ENCODE data around the gene UBFD1. TPM values are rescaled to one million over a fixed set of nuclear protein-coding genes. Genes with fewer than 3 reads are reported as not detected.
"Not testable (repeated sequence)": the region's sequence is repeated elsewhere in the genome, so short reads cannot be mapped to it uniquely, and the experiment has no call there.

Gene UBFD1, protein sequence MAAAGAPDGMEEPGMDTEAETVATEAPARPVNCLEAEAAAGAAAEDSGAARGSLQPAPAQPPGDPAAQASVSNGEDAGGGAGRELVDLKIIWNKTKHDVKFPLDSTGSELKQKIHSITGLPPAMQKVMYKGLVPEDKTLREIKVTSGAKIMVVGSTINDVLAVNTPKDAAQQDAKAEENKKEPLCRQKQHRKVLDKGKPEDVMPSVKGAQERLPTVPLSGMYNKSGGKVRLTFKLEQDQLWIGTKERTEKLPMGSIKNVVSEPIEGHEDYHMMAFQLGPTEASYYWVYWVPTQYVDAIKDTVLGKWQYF
- 10 to 100 TPM; 75.6 to 78.4 (median 76.6) TPM for polyA plus RNA-seq (ENCODE audit: insufficient read length in 4 of 4)

- peak; percentile 94 to 98 (median 96) for DNase-seq (ENCODE audit: low read depth in 4 of 4, low spot score in 3 of 4)
Observed at GRCh38 chr16:23556881-23557778, at the start of gene UBFD1, which contains the start of gene EARS2. TSS of gene UBFD1 (plus strand) at chr16:23557727. CDS start at chr16:23557743, 16 bp downstream. TSS of gene EARS2 (minus strand) at chr16:23557350. CDS start at chr16:23557343, 7 bp downstream.

DNA sequence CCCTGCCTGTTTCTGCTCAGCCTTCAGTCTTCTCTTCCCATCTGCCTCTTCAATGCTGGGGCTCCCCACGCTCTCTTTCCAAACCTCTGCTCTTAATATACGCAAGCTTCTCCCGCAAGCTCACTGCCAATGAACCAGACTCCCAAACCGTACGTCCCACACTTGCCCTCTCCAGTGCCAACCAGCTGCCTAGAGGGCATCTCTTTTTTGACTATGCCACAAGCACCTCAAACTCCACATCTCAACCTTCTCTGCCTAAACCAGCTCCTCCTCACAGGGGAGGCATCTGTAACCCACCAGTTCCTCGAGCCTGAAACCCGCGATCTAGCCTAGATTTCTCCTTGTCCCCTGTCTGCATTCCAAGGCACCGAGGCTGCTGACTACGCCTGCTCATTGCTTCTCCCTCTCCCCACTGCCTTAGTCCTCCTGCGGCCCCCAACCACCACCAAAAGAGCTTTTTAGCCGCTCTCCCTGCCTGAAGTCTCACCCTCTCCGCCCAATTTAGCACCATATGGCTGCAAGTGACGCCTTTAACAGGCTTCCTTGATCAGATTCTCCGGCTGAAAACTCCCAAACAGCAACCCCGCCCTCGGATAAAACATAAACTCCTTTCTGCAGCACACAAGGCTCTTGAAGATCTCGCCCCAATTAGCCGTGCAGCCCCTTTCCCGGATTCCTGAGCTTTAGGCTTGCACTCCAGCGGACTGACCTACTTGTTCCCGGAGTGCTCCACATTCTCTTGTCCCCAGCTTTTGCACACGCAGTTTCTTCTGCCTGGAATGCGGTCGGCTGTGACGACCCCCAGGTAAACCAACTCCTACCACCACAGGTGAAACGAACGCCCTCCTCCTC, 48.7 kb upstream of the UBFD1 start:
- no peak for DNase-seq (ENCODE audit: low read depth in 4 of 4, low spot score in 3 of 4)

DNA sequence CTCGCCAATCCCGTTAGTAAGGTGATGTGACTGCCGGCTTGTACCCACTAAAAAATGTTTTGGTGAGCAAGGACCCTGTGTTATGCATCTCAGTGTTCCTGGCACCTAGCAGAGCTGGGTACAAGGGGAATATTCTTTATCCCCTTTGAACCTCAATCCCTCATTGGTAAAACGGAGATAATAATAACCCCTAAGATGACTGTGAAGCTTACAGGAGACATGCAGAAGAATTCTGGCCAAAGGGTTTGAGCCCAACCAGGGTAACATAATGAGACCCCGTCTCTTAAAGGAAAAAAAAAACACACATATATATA, 48.1 kb upstream of the UBFD1 start:
- DNase-seq (ENCODE audit: low read depth in 4 of 4, low spot score in 3 of 4): no peak

- DNase-seq (ENCODE audit: low read depth in 4 of 4, low spot score in 3 of 4): no peak
Observed at GRCh38 chr16:23509782-23510163, 47.8 kb upstream of the UBFD1 start.

DNA sequence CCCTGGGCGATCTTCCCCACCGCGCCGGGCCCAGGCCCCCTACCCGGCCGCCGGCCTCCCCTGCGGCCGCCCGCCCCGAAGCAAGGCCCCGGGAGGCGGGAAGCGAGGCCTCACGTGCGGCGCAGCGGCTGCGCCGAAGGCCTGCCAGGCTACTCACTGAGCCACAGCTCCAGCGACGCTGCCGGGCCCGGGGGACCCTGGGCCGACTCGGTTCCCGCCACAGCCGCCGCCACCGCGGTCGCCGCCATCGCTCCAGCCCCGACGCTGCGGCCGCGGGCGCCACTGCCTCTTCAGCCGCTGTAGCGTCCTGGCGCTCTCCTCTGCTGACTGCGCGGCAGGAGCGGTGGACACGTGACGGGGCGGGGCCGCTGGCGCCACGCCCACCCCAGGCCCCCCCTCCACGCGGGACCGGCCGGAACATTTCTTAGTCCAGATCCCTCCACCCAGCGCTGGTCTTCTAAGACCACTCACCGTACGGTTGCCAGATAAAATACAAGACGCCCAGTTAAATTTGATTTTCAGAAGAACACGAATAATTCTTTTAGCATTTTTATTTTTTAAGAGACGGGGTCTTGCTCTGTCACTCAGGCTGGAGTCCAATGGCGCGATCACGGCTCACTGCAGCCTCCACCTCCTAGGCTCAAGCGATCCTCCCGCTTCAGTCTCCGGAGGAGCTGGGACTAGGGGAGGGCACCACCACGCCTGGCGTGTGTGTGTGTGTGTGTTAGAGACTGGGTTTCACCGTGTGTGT, 47.2 kb upstream of the UBFD1 start, which contains the start of gene GGA2:
Gene GGA2 (minus strand): TSS at position 331 of the 751 bp plus-strand sequence. CDS start 83 bp downstream, at position 248.
- peak; percentile 64 to 71 (median 68) for DNase-seq (ENCODE audit: low read depth in 4 of 4, low spot score in 3 of 4)

- DNase-seq (ENCODE audit: low read depth in 4 of 4, low spot score in 3 of 4): not testable (repeated sequence)
Observed at GRCh38 chr16:23510915-23511270, 46.6 kb upstream of the UBFD1 start.

DNA sequence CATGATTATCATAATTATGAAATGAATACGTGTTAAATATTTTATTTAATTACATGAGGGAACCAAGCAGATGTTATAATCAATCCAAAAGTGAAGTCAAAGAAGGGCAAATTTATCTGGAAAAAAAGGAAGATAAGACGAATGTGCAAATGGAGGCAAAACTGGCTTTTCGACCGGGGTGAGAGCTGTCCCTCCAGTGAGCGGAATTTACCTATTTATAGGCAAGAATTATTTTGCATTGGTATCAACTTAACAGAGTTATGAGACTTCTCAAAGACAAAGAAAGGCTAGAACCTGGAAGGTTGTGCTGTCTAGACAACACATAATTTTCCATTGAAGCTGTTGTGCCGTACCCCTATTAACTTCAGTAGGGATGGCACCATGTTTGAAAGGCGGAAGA, 45.8 kb upstream of the UBFD1 start:
- no peak for DNase-seq (ENCODE audit: low read depth in 4 of 4, low spot score in 3 of 4)

- DNase-seq (ENCODE audit: low read depth in 4 of 4, low spot score in 3 of 4): no peak
Observed at GRCh38 chr16:23512168-23512695, 45.3 kb upstream of the UBFD1 start.

DNA sequence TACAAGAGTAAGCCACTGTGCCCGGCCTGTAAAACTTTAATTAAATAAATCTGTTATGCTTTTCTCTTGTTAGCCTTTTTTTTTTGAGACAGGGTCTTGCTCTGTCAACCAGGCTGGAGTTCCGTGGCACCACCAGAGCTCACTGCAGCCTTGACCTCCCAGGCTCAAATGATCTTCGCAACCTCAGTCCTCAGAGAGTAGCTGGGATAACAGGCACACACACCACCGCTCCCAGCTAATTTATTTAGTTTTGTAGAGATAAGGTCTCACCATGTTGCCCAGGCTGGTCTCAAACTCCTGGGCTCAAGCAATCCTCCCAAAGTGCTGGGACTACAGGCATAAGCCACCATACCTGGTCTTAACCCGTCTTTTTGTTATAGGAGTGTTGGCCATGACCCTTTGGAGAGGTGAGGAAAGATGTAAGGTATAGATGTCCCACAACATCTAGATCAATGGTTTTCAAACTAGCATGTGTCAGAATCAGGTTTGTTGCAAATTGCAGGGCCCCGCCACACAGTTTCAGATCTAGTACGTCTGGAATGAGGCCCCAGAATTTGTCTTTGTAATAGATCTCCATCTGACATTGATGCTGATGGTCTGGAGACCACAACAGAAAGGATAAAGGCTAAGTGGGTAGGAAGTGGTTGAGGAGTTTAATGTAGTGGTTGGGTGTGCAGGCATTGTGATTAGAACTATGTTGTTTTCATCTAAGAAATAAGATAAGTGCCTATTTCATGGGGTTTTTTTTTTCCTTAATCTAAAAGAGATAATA, 43.0 kb upstream of the UBFD1 start:
- DNase-seq (ENCODE audit: low read depth in 4 of 4, low spot score in 3 of 4): no peak

DNA sequence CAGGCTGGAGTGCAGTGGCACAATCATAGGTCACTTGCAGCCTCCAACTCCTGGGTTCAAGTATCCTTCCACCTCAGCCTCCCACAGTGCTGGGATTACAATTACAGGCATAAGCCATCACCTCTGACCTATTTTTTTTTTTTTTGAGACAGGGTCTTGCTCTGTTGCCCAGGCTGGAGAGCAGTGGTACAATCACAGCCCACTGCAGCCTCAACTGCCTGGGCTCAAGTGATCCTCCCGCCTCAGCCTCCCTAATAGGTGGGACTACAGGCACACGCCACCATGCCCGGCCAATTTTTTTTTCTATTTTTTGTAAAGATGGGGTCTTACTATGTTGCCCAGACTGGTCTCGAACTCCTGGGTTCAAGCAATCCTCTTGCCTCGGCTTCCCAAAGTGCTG, 41.6 kb upstream of the UBFD1 start:
- no peak for DNase-seq (ENCODE audit: low read depth in 4 of 4, low spot score in 3 of 4)

GRCh38 chr16:23516366-23517137, 41.0 kb upstream of the UBFD1 start:
- DNase-seq (ENCODE audit: low read depth in 4 of 4, low spot score in 3 of 4): no peak

- DNase-seq (ENCODE audit: low read depth in 4 of 4, low spot score in 3 of 4): no peak
Observed at GRCh38 chr16:23518435-23518891, 39.1 kb upstream of the UBFD1 start.

DNA sequence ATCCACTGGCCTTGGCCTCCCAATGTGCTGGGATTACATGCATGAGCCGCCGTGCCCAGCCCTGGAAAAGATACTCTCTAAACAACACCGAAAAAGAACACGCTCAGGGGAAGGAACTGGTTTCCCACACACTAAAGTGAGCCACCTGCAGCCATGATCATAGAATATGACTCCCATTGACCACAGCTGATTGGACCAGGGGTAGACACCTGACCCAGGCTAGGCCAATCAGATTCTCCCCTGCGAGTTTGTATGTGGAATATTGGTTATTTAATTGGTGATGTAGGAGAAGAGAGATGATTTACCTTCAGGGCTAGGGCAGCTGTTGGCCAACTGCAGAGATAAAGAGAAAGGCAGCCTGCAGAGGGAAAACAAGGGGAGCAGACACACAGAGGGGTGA, 38.2 kb upstream of the UBFD1 start:
- no peak for DNase-seq (ENCODE audit: low read depth in 4 of 4, low spot score in 3 of 4)

DNA sequence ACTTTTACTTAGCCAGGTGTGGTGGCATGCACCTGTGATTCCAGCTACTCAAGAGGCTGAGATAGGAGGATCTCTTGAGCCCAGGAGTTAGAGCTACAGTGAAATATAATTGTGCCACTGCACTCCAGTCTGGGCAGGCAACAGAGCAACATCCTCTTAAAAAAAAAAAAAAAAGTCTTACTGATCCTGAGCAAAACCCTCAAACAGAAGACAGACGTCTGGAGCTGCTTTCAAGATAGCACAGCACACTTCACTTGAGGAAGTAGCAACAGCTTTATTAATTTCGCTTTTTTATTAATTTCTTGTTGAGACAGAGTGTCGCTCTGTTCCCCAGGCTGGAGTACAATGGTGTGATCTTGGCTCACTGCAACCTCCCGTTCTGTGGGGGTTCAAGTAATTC, 37.0 kb upstream of the UBFD1 start:
- no peak for DNase-seq (ENCODE audit: low read depth in 4 of 4, low spot score in 3 of 4)

- DNase-seq (ENCODE audit: low read depth in 4 of 4, low spot score in 3 of 4): no peak
Observed at GRCh38 chr16:23521037-23521743, 36.3 kb upstream of the UBFD1 start.

DNA sequence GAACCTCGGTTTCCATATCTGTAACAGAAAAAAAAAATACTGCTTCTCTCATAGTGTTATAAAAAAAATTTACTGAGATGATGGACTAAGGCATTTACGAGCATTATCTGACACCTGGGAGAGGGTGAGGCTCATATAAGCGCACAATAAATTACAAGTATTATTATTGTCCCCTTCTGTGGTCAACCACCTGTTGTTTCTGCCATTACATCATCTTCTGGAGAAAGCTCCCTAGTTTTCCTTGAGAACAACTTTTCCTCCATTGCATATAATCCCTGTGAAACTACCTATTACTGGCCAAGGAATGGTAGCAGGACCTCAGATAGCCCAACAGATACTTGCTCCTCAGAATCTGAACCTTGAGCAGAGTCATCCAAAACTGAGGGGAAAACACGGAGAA, 35.6 kb upstream of the UBFD1 start:
- DNase-seq (ENCODE audit: low read depth in 4 of 4, low spot score in 3 of 4): no peak

- no peak for DNase-seq (ENCODE audit: low read depth in 4 of 4, low spot score in 3 of 4)
Observed at GRCh38 chr16:23523321-23523720, 34.2 kb upstream of the UBFD1 start.
